GM18511 (cell line): ENCODE results near the gene TOX4.

Source experiments
- ATAC-seq: cut with Tn5 transposase; IDR thresholded peaks from one replicate; pipeline ENCODE4 v1.9.1; 2021; ENCODE audit warnings: mild to moderate bottlenecking, moderate library complexity; ENCODE audit not compliant: unreplicated experiment

TOX4 gene

GRCh38 chr14:21501568-21501967 is 24.6 kb downstream of the TOX4 start:
- ATAC-seq: no peak

GRCh38 chr14:21503376-21503775 is 26.4 kb downstream of the TOX4 start:
- no peak for ATAC-seq

- ATAC-seq: peak; percentile 89
These were observed 28.1 kb downstream of the TOX4 start for GRCh38 chr14:21505012-21505553.

GRCh38 chr14:21506557-21506956 is 29.6 kb downstream of the TOX4 start:
- no peak for ATAC-seq

- no peak for ATAC-seq
These were observed 32.6 kb downstream of the TOX4 start for GRCh38 chr14:21509432-21510143.

GRCh38 chr14:21510735-21511657 is 34.0 kb downstream of the TOX4 start, which contains the start of gene METTL3:
Gene METTL3, minus strand, starts transcription at chr14:21511340. Its CDS starts 117 bp downstream, at chr14:21511223.
- ATAC-seq: peak; percentile 99

- ATAC-seq: no peak
These were observed 37.3 kb downstream of the TOX4 start for GRCh38 chr14:21514341-21514740.

GRCh38 chr14:21518725-21519124 is 41.7 kb downstream of the TOX4 start:
- no peak for ATAC-seq

- ATAC-seq: no peak
These were observed 43.8 kb downstream of the TOX4 start for GRCh38 chr14:21520767-21521166.

- ATAC-seq: no peak
These were observed 44.5 kb downstream of the TOX4 start for GRCh38 chr14:21521501-21521900.

GRCh38 chr14:21523203-21523602 is 46.2 kb downstream of the TOX4 start:
- no peak for ATAC-seq

- ATAC-seq: no peak
These were observed 47.8 kb downstream of the TOX4 start for GRCh38 chr14:21524575-21525490.

- no peak for ATAC-seq
These were observed 48.6 kb downstream of the TOX4 start for GRCh38 chr14:21525571-21525961.

GRCh38 chr14:21525962-21526671 is 49.1 kb downstream of the TOX4 start, which contains the start of gene SALL2:
Gene SALL2, minus strand, starts transcription at chr14:21526346. Its CDS starts 219 bp downstream, at chr14:21526127.
- ATAC-seq: peak; percentile 59

- no peak for ATAC-seq
These were observed 49.8 kb downstream of the TOX4 start for GRCh38 chr14:21526672-21527317.

GRCh38 chr14:21527318-21527679 is 50.3 kb downstream of the TOX4 start:
- ATAC-seq: no peak

- no peak for ATAC-seq
These were observed 51.7 kb downstream of the TOX4 start for GRCh38 chr14:21528381-21529348.

- no peak for ATAC-seq
These were observed 52.5 kb downstream of the TOX4 start for GRCh38 chr14:21529515-21529914.
